Activated T-helper 2 cell treated with anti-CD3 and anti-CD28 coated beads, Interferon-gamma antibody, Interleukin-2, Interleukin-4, amounts not matched to agents 10 μg/mL and 5 μg/mL and 100 μg/mL, durations not matched to agents 14 hours and 24 hours and 36 hours (primary cell): ENCODE results near the gene CNP. TPM values are rescaled to one million over a fixed set of nuclear protein-coding genes. Genes with fewer than 3 reads are reported as not detected.
"Not testable (repeated sequence)": the region's sequence is repeated elsewhere in the genome, so short reads cannot be mapped to it uniquely, and the experiment has no call there.

Experiments used
- DNase-seq: peaks from one replicate; pipeline ENCODE4 v3.0.0; 2021; ENCODE audit warnings: low spot score
- H3K27ac Mint-ChIP-seq: one replicate; pipeline ENCODE4 v1.8.0; 2021; ENCODE audit warnings: mixed read lengths
- H3K27me3 Mint-ChIP-seq: one replicate; pipeline ENCODE4 v1.8.0; 2021; ENCODE audit warnings: low read depth, mixed read lengths
- H3K36me3 Mint-ChIP-seq: one replicate; pipeline ENCODE4 v1.8.0; 2021; ENCODE audit warnings: low read depth, mixed read lengths
- H3K4me1 Mint-ChIP-seq: one replicate; pipeline ENCODE4 v1.8.0; 2021; ENCODE audit warnings: low read depth, mixed read lengths
- H3K4me3 Mint-ChIP-seq: one replicate; pipeline ENCODE4 v1.8.0; 2021; ENCODE audit warnings: low read depth, mild to moderate bottlenecking, moderate library complexity, mixed read lengths
- H3K9me3 Mint-ChIP-seq: one replicate; pipeline ENCODE4 v1.8.0; 2021; ENCODE audit warnings: mixed read lengths
- intact Hi-C: fragments of 100-400 bp; cut with micrococcal nuclease; formaldehyde crosslinking; loops from one replicate; pipeline ENCODE4 v1.15.1; 2023
- total RNA-seq: library from RNA; stranded (reverse); gene quantifications from 2 replicates; pipeline ENCODE4 v1.2.3, GENCODE V29; 2022

The CNP gene
- total RNA-seq, 1 donor from 2014 or later = 77.3 TPM

GRCh38 chr17:42020845-42021244, 54.2 kb downstream of the CNP start:
- intact Hi-C loops = loop anchor here (2.0 kb wide), 1 partner anchor 256 kb away; the partner anchor contains the start of gene STAT5B
- Mint-ChIP-seq H3K36me3 (peaks cover 36% of the 10 kb centered on the region), H3K4me1 (peaks cover 39% of the 10 kb centered on the region), H3K27ac (peak overlapping the region; percentile 79), H3K4me3 (peak overlapping the region; percentile 93)
- H3K27me3 Mint-ChIP-seq, DNase-seq, H3K9me3 Mint-ChIP-seq: not testable (repeated sequence)

GRCh38 chr17:42023524-42024349, 57.1 kb downstream of the CNP start:
- intact Hi-C loops = no loop called here
- no peak for DNase-seq
- Mint-ChIP-seq H3K4me1 (peaks cover 23% of the 10 kb centered on the region), H3K27ac (no peak overlapping the region), H3K4me3 (no peak overlapping the region), H3K36me3 (peaks cover 32% of the 10 kb centered on the region), H3K27me3 (no peaks in the 10 kb centered on the region), H3K9me3 (peaks cover 4% of the 10 kb centered on the region)

GRCh38 chr17:42025191-42025579, 58.6 kb downstream of the CNP start:
- Mint-ChIP-seq H3K27ac (no peak overlapping the region), H3K4me1 (peaks cover 16% of the 10 kb centered on the region), H3K4me3 (no peak overlapping the region), H3K36me3 (peaks cover 28% of the 10 kb centered on the region), H3K27me3 (no peaks in the 10 kb centered on the region), H3K9me3 (no peaks in the 10 kb centered on the region)
- no peak for DNase-seq
- intact Hi-C loops = loop anchor here (1.0 kb wide), 2 partner anchors 76 to 91 kb away; no protein-coding TSS in a partner anchor

GRCh38 chr17:42025936-42026335, 59.3 kb downstream of the CNP start:
- intact Hi-C loops = loop anchor here (1.0 kb wide), 2 partner anchors 75 to 90 kb away; no protein-coding TSS in a partner anchor
- Mint-ChIP-seq H3K9me3 (no peaks in the 10 kb centered on the region), H3K27me3 (no peaks in the 10 kb centered on the region), H3K27ac (no peak overlapping the region), H3K4me1 (peaks cover 15% of the 10 kb centered on the region), H3K36me3 (peaks cover 28% of the 10 kb centered on the region), H3K4me3 (no peak overlapping the region)
- DNase-seq = no peak

- no peak overlapping the region for H3K4me3 Mint-ChIP-seq
- peaks cover 24% of the 10 kb centered on the region for H3K36me3 Mint-ChIP-seq
- H3K4me1 Mint-ChIP-seq = peaks cover 8% of the 10 kb centered on the region
- no peak overlapping the region for H3K27ac Mint-ChIP-seq
- DNase-seq = no peak
- intact Hi-C loops = no loop called here
- H3K27me3 Mint-ChIP-seq = no peaks in the 10 kb centered on the region
- no peaks in the 10 kb centered on the region for H3K9me3 Mint-ChIP-seq
Observed at GRCh38 chr17:42026857-42027589, 60.4 kb downstream of the CNP start.

Other genes starting within 250 kb of the CNP start
- gene HAP1, start 232.2 kb upstream of the CNP start, total RNA-seq = 0.11 and 0.23 TPM in 2 replicates
- 0.78 and 1.3 TPM in 2 replicates for gene JUP, start 180.1 kb upstream of the CNP start, total RNA-seq
- gene P3H4, start 154.8 kb upstream of the CNP start, total RNA-seq = 7.8 and 8.6 TPM in 2 replicates
- 1.3 and 1.4 TPM in 2 replicates for gene FKBP10, start 153.8 kb upstream of the CNP start, total RNA-seq
- 59.9 and 62.0 TPM in 2 replicates for gene NT5C3B, start 130.6 kb upstream of the CNP start, total RNA-seq
- gene KLHL10, start 129.0 kb upstream of the CNP start, total RNA-seq = 0.16 and 0.23 TPM in 2 replicates
- 44.3 and 46.0 TPM in 2 replicates for gene KLHL11, start 101.4 kb upstream of the CNP start, total RNA-seq
- 223 and 232 TPM in 2 replicates for gene ACLY, start 47.8 kb upstream of the CNP start, total RNA-seq
- 0.50 and 0.85 TPM in 2 replicates for gene ODAD4, start 36.2 kb upstream of the CNP start, total RNA-seq
- 103 and 115 TPM in 2 replicates for gene DNAJC7, start 50.6 kb downstream of the CNP start, total RNA-seq
- gene NKIRAS2, start 53.3 kb downstream of the CNP start, total RNA-seq = 25.8 and 28.2 TPM in 2 replicates
- gene C17orf113, start 83.8 kb downstream of the CNP start, total RNA-seq = 0.05 and 0.21 TPM in 2 replicates
- 0.16 and 0.28 TPM in 2 replicates for gene ZNF385C, start 131.7 kb downstream of the CNP start, total RNA-seq
- 15.3 and 20.3 TPM in 2 replicates for gene DHX58, start 145.9 kb downstream of the CNP start, total RNA-seq
- 59.6 and 60.0 TPM in 2 replicates for gene KAT2A, start 154.6 kb downstream of the CNP start, total RNA-seq
- gene HSPB9, start 156.0 kb downstream of the CNP start, total RNA-seq = not detected in 2 replicates
- 63.9 and 67.9 TPM in 2 replicates for gene RAB5C, start 188.2 kb downstream of the CNP start, total RNA-seq
- gene KCNH4, start 214.3 kb downstream of the CNP start, total RNA-seq = 0.44 and 0.64 TPM in 2 replicates
- not detected in 2 replicates for gene HCRT, start 218.7 kb downstream of the CNP start, total RNA-seq
- 16.5 and 17.6 TPM in 2 replicates for gene GHDC, start 227.7 kb downstream of the CNP start, total RNA-seq